Activated T-helper 2 cell treated with anti-CD3 and anti-CD28 coated beads, Interferon-gamma antibody, Interleukin-2, Interleukin-4, amounts not matched to agents 10 μg/mL and 5 μg/mL and 100 μg/mL, durations not matched to agents 14 hours and 24 hours and 36 hours (primary cell): Measurements from ENCODE around the gene PTPN9. TPM values are rescaled to one million over a fixed set of nuclear protein-coding genes. Genes with fewer than 3 reads are reported as not detected.
"Not testable (repeated sequence)": the region's sequence is repeated elsewhere in the genome, so short reads cannot be mapped to it uniquely, and the experiment has no call there.

ENCODE experiments used
- DNase-seq: peaks from one replicate; pipeline ENCODE4 v3.0.0; 2021; ENCODE audit warnings: low spot score
- H3K27ac Mint-ChIP-seq: one replicate; pipeline ENCODE4 v1.8.0; 2021; ENCODE audit warnings: mixed read lengths
- H3K27me3 Mint-ChIP-seq: one replicate; pipeline ENCODE4 v1.8.0; 2021; ENCODE audit warnings: low read depth, mixed read lengths
- H3K36me3 Mint-ChIP-seq: one replicate; pipeline ENCODE4 v1.8.0; 2021; ENCODE audit warnings: low read depth, mixed read lengths
- H3K4me1 Mint-ChIP-seq: one replicate; pipeline ENCODE4 v1.8.0; 2021; ENCODE audit warnings: low read depth, mixed read lengths
- H3K4me3 Mint-ChIP-seq: one replicate; pipeline ENCODE4 v1.8.0; 2021; ENCODE audit warnings: low read depth, mild to moderate bottlenecking, moderate library complexity, mixed read lengths
- H3K9me3 Mint-ChIP-seq: one replicate; pipeline ENCODE4 v1.8.0; 2021; ENCODE audit warnings: mixed read lengths
- intact Hi-C: fragments of 100-400 bp; cut with micrococcal nuclease; formaldehyde crosslinking; loops from one replicate; pipeline ENCODE4 v1.15.1; 2023
- total RNA-seq: library from RNA; stranded (reverse); gene quantifications from 2 replicates; pipeline ENCODE4 v1.2.3, GENCODE V29; 2022

The PTPN9 gene
- total RNA-seq, 1 donor from 2014 or later, result 32.3 TPM

GRCh38 chr15:75597667-75598341 lies 18.7 kb upstream of the PTPN9 start:
- peak overlapping the region; percentile 86 for H3K27ac Mint-ChIP-seq
- intact Hi-C loops, result loop anchor here (5.0 kb wide), 1 partner anchor 44 kb away; the partner anchor contains the start of gene IMP3
- peak overlapping the region; percentile 37 for H3K4me3 Mint-ChIP-seq
- H3K4me1 Mint-ChIP-seq, result peaks cover 30% of the 10 kb centered on the region
- DNase-seq, result peak; percentile 41
- H3K27me3 Mint-ChIP-seq, result no peaks in the 10 kb centered on the region
- no peaks in the 10 kb centered on the region for H3K9me3 Mint-ChIP-seq
- H3K36me3 Mint-ChIP-seq, result peaks cover 68% of the 10 kb centered on the region

DNA sequence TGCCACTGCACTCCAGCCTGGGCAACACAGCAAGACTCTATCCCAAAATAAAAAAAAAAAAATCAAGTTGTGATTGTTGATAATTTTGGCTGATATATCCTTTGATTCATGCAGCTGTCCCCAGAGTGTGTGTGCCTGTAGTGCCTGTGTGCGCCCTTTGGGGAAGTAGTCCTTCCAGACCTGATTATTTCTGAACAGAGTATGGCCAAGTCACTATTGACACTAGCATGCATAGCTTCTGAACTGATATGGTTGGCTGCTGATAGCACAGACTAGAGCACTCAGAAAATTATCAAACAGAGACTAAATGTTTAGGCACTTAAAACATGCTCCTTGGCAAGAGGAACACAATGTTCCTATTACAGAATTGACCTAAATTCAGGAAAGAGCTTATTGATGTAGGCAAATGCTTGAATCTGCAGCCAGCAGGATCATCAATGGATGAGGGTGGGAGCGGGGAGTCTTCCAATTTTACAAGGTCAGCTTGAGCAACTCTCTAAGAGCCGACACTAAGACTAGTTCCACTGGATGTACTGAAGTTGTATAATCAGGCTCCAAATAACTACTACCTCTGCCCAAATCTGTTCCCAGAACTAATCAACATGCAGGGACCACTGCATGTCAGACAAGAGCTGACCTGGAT lies 17.7 kb upstream of the PTPN9 start:
- no peak overlapping the region for H3K4me3 Mint-ChIP-seq
- DNase-seq, result no peak
- peaks cover 32% of the 10 kb centered on the region for H3K4me1 Mint-ChIP-seq
- peaks cover 66% of the 10 kb centered on the region for H3K36me3 Mint-ChIP-seq
- H3K9me3 Mint-ChIP-seq, result no peaks in the 10 kb centered on the region
- intact Hi-C loops, result loop anchor here (5.0 kb wide), 1 partner anchor 45 kb away; the partner anchor contains the start of gene IMP3
- no peaks in the 10 kb centered on the region for H3K27me3 Mint-ChIP-seq
- H3K27ac Mint-ChIP-seq, result peak overlapping the region; percentile 26

DNA sequence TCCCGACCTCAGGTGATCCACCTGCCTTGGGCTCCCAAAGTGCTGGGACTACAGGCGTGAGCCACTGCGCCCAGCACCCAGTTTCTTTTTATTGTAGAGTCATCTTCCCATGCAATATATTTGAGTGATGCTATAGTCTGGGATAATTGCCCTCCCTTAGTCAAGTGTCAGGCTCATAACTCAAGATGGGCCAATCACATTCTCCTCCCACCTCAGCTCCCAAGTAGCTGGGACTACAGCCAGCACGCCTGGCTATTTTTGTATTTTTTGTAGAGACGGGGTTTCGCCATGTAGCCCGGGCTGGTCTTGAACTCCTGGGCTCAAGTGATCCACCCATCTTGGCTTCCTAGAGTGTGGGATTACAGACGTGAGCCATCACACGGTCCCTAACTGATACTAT lies 15.2 kb upstream of the PTPN9 start:
- Mint-ChIP-seq H3K36me3 (peaks cover 60% of the 10 kb centered on the region), H3K9me3 (no peaks in the 10 kb centered on the region), H3K4me3 (no peak overlapping the region), H3K27ac (no peak overlapping the region), H3K27me3 (no peaks in the 10 kb centered on the region), H3K4me1 (peaks cover 45% of the 10 kb centered on the region)
- intact Hi-C loops, result no loop called here
- DNase-seq, result no peak

- Mint-ChIP-seq H3K27me3 (no peaks in the 10 kb centered on the region), H3K4me1 (peaks cover 26% of the 10 kb centered on the region), H3K36me3 (peaks cover 53% of the 10 kb centered on the region)
Measured at GRCh38 chr15:75591655-75592364, 12.7 kb upstream of the PTPN9 start.

DNA sequence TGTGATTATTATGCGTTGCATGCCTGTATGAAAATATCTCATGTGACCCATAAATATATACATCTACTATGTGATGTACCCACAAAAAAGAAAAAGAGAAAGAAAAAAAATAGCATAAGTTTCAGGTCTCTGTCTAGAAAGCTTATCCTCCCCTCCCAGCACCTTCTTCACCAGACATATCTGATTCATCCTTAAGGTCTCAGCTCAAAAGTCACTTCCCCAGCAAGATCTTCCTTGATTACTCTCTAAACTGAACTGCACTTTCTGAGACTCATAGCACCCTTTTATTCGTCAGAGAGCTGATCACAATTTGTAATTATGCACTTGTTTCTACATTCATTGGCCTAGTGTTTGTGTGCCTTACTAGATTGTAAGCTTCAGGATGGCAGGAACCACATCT lies 11.1 kb upstream of the PTPN9 start:
- H3K9me3 Mint-ChIP-seq, result no peaks in the 10 kb centered on the region
- H3K27me3 Mint-ChIP-seq, result no peaks in the 10 kb centered on the region
- H3K4me3 Mint-ChIP-seq, result no peak overlapping the region
- H3K4me1 Mint-ChIP-seq, result peaks cover 17% of the 10 kb centered on the region
- DNase-seq, result no peak
- H3K27ac Mint-ChIP-seq, result peak overlapping the region; percentile 42
- H3K36me3 Mint-ChIP-seq, result peaks cover 43% of the 10 kb centered on the region
- intact Hi-C loops, result no loop called here

More at GRCh38 chr15:75591655-75592364, 12.7 kb upstream of the PTPN9 start:
- Mint-ChIP-seq H3K4me3 (no peak overlapping the region), H3K27ac (no peak overlapping the region), H3K9me3 (no peaks in the 10 kb centered on the region)
- DNase-seq, result no peak
- intact Hi-C loops, result no loop called here

DNA sequence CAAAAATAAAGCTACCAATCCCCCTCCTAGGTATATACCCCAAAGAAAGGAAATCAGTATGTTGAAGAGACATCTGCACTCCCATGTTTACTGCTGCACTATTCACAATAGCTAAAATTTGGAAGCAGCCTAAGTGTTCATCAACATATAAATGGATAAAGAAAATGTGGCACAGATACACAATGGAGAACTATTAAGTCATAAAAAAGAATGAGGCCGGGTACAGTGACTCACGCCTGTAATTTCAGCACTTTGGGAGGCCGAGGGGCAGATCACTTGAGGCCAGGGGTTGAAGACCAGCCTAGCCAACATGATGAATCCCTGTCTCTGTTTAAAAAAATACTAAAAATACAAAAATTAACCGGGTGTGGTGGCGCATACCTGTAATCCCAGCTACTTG lies 10.0 kb upstream of the PTPN9 start:
- H3K36me3 Mint-ChIP-seq, result peaks cover 35% of the 10 kb centered on the region
- H3K27ac Mint-ChIP-seq, result no peak overlapping the region
- intact Hi-C loops, result no loop called here
- no peaks in the 10 kb centered on the region for H3K9me3 Mint-ChIP-seq
- peaks cover 17% of the 10 kb centered on the region for H3K4me1 Mint-ChIP-seq
- H3K4me3 Mint-ChIP-seq, result no peak overlapping the region
- no peaks in the 10 kb centered on the region for H3K27me3 Mint-ChIP-seq
- no peak for DNase-seq

DNA sequence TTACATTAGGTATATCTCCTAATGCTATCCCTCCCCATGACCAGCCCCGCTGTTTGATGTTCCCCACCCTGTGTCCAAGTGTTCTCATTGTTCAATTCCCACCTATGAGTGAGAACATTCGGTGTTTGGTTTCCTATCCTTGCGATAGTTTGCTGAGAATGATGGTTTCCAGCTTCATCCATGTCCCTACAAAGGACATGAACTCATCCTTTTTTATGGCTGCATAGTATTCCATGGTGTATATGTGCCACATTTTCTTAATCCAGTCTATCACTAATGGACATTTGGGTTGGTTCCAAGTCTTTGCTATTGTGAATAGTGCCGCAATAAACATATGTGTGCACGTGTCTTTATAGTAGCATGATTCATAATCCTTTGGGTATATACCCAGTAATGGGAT lies 7.3 kb upstream of the PTPN9 start:
- H3K27me3 Mint-ChIP-seq, intact Hi-C loops, DNase-seq, H3K27ac Mint-ChIP-seq, H3K4me3 Mint-ChIP-seq, H3K9me3 Mint-ChIP-seq: not testable (repeated sequence)
- H3K4me1 Mint-ChIP-seq, result peaks cover 15% of the 10 kb centered on the region
- H3K36me3 Mint-ChIP-seq, result peaks cover 27% of the 10 kb centered on the region

DNA sequence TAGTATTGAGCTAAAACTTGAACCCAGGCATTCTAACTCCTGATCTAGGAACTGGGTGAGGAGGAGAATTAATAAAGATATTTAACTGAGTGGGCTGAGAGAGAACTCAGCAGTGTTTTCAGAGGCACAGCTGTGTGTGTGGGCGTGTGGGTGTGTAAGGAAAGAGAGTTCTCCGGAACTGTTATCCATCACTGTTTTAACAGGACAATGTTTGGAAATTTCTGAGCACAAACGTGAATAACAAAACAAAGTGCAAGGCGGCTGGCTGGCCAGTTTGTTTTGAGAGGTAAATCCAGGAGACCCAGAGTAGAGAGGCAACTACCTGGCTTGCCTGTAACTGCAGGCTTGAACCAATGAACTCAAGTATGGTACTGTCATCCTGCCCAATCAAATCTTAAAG lies 5.0 kb upstream of the PTPN9 start:
- intact Hi-C loops, result no loop called here
- H3K36me3 Mint-ChIP-seq, result peaks cover 15% of the 10 kb centered on the region
- no peak overlapping the region for H3K27ac Mint-ChIP-seq
- DNase-seq, result no peak
- peaks cover 6% of the 10 kb centered on the region for H3K4me1 Mint-ChIP-seq
- H3K4me3 Mint-ChIP-seq, result no peak overlapping the region
- no peaks in the 10 kb centered on the region for H3K9me3 Mint-ChIP-seq
- no peaks in the 10 kb centered on the region for H3K27me3 Mint-ChIP-seq

DNA sequence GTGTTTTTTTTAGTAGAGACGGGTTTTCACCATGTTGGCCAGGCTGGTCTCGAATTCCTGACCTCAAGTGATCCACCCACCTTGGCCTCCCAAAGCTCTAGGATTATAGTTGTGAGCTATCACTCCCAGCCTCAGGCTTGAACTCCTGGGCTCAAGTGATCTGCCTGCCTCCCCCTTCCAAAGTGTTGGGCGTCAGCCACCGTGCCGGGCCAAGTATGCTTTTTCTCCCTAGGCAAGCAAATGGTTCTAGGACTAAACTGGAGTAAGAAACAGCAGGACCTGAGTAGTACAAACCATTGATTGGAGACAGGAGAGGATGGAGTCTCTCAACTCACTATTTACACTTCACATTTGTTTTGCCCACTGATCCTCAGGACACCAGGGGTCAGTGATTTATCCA lies 4.6 kb upstream of the PTPN9 start:
- no peak for DNase-seq
- Mint-ChIP-seq H3K9me3 (no peaks in the 10 kb centered on the region), H3K27ac (no peak overlapping the region), H3K36me3 (peaks cover 13% of the 10 kb centered on the region), H3K27me3 (no peaks in the 10 kb centered on the region), H3K4me1 (peaks cover 4% of the 10 kb centered on the region), H3K4me3 (no peak overlapping the region)
- intact Hi-C loops, result no loop called here

- DNase-seq, H3K27ac Mint-ChIP-seq, H3K9me3 Mint-ChIP-seq, H3K4me1 Mint-ChIP-seq, H3K27me3 Mint-ChIP-seq, H3K4me3 Mint-ChIP-seq, intact Hi-C loops: not testable (repeated sequence)
- peaks cover 12% of the 10 kb centered on the region for H3K36me3 Mint-ChIP-seq
Measured at GRCh38 chr15:75582943-75583342, 3.8 kb upstream of the PTPN9 start.

DNA sequence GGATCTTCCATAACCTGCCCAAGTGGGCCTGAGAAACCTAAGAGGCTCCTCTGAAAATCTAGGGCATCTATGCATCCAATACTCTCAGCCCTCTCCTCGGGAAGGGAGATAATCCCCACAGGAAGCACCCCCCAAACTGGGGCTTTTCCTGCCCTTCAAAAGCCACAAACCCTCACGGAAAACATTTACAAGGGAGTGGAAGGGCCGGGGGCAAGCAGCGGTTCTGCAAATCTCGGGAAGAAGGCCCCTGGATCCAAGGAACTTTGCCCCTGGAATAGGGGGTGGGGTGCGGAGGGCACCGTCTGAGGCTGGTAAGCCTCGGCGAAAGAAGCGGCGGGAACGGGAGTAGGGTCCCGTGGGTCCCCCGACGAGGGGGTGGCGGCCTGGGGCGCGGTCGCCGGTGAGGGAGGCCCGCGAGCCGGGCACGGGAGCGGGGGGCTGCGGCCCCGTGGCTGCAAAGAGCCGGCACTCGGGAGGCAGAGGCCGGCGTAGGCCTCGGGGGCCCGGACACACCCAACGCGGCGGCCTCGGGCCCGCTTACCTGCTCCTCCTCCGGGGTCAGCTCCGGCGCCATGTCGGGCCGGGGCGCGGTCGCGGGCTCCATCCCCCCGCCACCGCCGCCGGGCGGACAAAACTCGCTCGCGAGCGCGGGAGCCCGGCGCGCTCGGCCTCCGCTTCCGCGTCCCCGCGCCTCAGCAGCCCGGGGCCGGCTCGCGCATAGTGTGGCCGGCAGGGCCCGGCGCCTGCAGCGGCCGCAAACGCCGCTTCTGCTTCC lies 755 bp downstream of the PTPN9 start:
- Mint-ChIP-seq H3K36me3 (peaks cover 18% of the 10 kb centered on the region), H3K4me1 (peaks cover 14% of the 10 kb centered on the region), H3K27me3 (no peaks in the 10 kb centered on the region), H3K27ac (peak overlapping the region; percentile 80), H3K4me3 (peak overlapping the region; percentile 91), H3K9me3 (no peaks in the 10 kb centered on the region)
- intact Hi-C loops, result loop anchor here (2.0 to 5.0 kb wide), 3 partner anchors 49 to 126 kb away; partner anchors contain the start of genes IMP3, SIN3A and SNUPN
- peak; percentile 20 for DNase-seq

DNA sequence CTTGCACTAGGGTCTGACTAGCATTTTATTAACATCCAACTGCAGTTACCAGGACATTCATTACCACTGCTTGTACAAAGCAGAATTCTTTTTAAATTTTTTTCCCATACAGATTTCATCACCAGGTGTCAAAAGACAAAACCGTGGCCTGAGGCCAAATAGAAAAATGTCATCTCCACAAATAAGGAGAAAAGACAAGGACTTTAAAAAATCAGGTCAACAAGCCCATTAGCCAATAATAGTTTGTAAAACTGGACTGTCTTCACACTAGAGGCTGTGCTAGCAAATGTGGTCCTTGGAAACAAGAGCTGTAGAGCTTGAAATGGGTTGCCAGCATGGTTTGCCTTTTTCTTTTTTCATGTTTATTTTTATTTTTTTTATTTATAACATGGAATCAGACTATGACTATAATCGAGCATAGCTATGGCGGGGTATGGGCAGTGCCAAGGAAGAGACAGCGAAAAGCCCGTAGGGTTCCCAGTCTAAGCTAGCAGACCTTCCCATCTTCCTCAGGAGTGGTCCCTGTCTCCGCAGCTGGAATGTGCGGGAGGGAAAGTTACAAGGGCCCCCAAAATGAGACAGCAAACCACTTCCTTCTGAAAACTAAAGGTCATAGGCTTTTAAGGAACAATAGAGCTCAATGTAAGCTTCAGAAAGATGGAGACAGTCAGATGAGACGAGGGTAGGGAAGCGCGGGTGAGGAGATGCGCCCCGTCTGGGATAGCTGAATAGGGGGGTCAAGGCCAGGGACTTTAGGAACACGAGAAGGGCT lies 1.5 kb downstream of the PTPN9 start:
- peak overlapping the region; percentile 91 for H3K4me3 Mint-ChIP-seq
- intact Hi-C loops, result loop anchor here (2.0 to 5.0 kb wide), 3 partner anchors 50 to 125 kb away; partner anchors contain the start of genes IMP3, SIN3A and SNUPN
- no peaks in the 10 kb centered on the region for H3K27me3 Mint-ChIP-seq
- H3K4me1 Mint-ChIP-seq, result peaks cover 20% of the 10 kb centered on the region
- H3K36me3 Mint-ChIP-seq, result peaks cover 18% of the 10 kb centered on the region
- peak overlapping the region; percentile 80 for H3K27ac Mint-ChIP-seq
- no peak for DNase-seq
- no peaks in the 10 kb centered on the region for H3K9me3 Mint-ChIP-seq
